ENCODE measurements around the gene TNRC18. TPM values are rescaled to one million over a fixed set of nuclear protein-coding genes. Genes with fewer than 3 reads are reported as not detected.
"Not testable (repeated sequence)": the region's sequence is repeated elsewhere in the genome, so short reads cannot be mapped to it uniquely, and the experiment has no call there.

The TNRC18 gene
- total RNA-seq, 2 experiments from 2014 or later, result 12.2 to 64.2 TPM

- Histone ChIP-seq H3K27ac (ENCODE audit: low read depth, low read length, poor library complexity, severe bottlenecking) (no peak within 1 kb of the TSS), H3K9me3 (ENCODE audit: low read length) (no peaks in the 10 kb centered on the region), H3K4me3 (ENCODE audit: low read depth, low read length, poor library complexity, severe bottlenecking) (no peak within 1 kb of the TSS), H3K36me3 (ENCODE audit: insufficient read depth, low read length) (no peaks in the 10 kb centered on the region), H3K79me2 (ENCODE audit: insufficient read depth, low read depth, low read length) (no peaks in the 10 kb centered on the region), H2AFZ (ENCODE audit: low read length) (no peak within 1 kb of the TSS), H3K9me2 (ENCODE audit: insufficient read depth, low read length) (no peaks in the 10 kb centered on the region), H3K4me1 (ENCODE audit: insufficient read depth, low read length, poor library complexity, severe bottlenecking) (no peaks in the 10 kb centered on the region), H4K20me1 (ENCODE audit: insufficient read depth, low read length) (no peaks in the 10 kb centered on the region), H3K4me2 (ENCODE audit: low read length) (no peak within 1 kb of the TSS)
- TF ChIP-seq, protein P1, sequence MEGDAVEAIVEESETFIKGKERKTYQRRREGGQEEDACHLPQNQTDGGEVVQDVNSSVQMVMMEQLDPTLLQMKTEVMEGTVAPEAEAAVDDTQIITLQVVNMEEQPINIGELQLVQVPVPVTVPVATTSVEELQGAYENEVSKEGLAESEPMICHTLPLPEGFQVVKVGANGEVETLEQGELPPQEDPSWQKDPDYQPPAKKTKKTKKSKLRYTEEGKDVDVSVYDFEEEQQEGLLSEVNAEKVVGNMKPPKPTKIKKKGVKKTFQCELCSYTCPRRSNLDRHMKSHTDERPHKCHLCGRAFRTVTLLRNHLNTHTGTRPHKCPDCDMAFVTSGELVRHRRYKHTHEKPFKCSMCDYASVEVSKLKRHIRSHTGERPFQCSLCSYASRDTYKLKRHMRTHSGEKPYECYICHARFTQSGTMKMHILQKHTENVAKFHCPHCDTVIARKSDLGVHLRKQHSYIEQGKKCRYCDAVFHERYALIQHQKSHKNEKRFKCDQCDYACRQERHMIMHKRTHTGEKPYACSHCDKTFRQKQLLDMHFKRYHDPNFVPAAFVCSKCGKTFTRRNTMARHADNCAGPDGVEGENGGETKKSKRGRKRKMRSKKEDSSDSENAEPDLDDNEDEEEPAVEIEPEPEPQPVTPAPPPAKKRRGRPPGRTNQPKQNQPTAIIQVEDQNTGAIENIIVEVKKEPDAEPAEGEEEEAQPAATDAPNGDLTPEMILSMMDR (conservative IDR thresholded peaks at IDR 0.05; ENCODE audit: low read length), result no peak
- no peak for TF ChIP-seq EZH2phosphoT487 (IDR thresholded peaks at IDR 0.05; ENCODE audit: borderline replicate concordance, low read depth, low read length)
- ChIA-PET POLR2A (no interaction called here), CTCF (ENCODE audit: unreplicated experiment) (no interaction called here)
- DNase-seq (ENCODE audit: low spot score), result no peak
- intact Hi-C loops (cut with micrococcal nuclease; ENCODE audit: unreplicated experiment), result no loop called here
- no TSS peak for BruUV-seq (replicated peaks)
These were observed 140.9 kb downstream of the TNRC18 start, which contains the start of gene SLC29A4 for GRCh38 chr7:5282543-5283316. Gene SLC29A4, plus strand, starts transcription at chr7:5282943. Its CDS starts 4,874 bp downstream, at chr7:5287817.

DNA sequence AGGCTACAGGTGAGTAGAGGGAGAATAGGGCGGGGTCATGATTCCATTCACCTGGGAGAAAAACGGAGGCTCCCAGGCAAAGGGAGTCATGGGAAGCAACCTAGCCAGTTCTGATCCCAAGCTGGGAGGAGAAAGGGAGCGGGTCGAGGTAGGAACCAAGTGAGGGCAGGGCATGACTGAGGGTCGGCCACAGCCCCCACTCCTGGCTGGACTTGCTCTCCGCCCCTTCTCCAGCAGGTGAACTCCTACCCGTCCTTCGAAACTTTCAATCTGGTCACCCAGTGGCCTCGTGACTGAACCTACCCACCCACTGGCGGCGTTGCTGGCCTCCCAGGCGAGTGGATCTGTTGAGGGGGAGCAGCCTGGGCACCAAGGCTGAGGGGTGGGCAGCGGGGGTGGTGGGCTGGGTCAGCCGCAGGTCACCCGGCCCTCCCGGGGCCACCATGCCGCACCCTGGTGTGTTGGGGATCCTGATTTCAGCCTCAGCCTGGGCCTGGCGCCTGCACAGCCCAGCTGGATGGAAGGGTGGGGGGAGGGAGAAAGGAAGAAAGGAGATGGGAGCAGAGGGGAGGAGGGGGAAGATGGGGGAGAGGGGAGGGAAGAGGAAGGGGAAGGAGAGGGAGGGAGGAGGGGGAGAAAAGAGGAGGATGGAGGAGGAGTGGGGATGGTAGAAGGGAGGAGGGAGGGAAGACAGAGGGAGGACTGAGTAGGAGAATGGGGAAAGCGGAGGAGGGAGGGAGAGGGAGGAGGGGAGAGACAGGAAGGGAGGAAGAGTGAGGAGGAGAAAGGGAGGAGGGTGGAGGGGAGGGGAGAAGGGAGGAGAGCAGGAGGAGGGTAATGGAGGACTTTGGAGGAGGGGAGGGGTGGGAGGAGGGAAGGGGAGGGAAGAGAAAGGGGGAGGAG lies 141.8 kb downstream of the TNRC18 start:
- BruUV-seq (replicated peaks); H2AFZ ChIP-seq (ENCODE audit: low read length); H3K9me2 ChIP-seq (ENCODE audit: insufficient read depth, low read length); DNase-seq (ENCODE audit: low spot score); intact Hi-C loops (cut with micrococcal nuclease; ENCODE audit: unreplicated experiment); H3K36me3 ChIP-seq (ENCODE audit: insufficient read depth, low read length); CTCF ChIA-PET (ENCODE audit: unreplicated experiment); H3K27ac ChIP-seq (ENCODE audit: low read depth, low read length, poor library complexity, severe bottlenecking); H4K20me1 ChIP-seq (ENCODE audit: insufficient read depth, low read length); POLR2A ChIA-PET; H3K4me3 ChIP-seq (ENCODE audit: low read depth, low read length, poor library complexity, severe bottlenecking); H3K4me1 ChIP-seq (ENCODE audit: insufficient read depth, low read length, poor library complexity, severe bottlenecking); H3K4me2 ChIP-seq (ENCODE audit: low read length); H3K9me3 ChIP-seq (ENCODE audit: low read length); H3K79me2 ChIP-seq (ENCODE audit: insufficient read depth, low read depth, low read length): not testable (repeated sequence)

DNA sequence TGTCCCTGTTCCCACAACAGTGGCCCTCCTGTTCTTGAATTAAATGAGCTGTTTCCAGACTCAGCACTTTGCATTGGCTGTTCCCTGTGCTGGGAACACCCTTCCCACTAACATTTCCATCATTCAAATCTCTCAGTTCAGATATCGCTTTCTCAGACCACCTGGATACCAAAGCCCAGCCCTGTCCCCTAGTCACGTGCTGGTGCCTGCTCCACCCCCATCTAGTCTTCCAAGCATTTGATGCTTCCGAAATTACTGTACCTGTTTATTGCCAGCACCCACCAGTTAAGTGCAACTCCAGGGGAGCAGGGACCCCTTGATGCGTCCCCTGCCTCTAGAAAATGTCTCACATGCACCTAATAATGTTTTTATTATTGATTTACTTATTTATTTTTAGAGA lies 143.9 kb downstream of the TNRC18 start:
- intact Hi-C loops (cut with micrococcal nuclease; ENCODE audit: unreplicated experiment), result no loop called here
- no peak for TF ChIP-seq EZH2phosphoT487 (IDR thresholded peaks at IDR 0.05; ENCODE audit: borderline replicate concordance, low read depth, low read length)
- TF ChIP-seq, protein P1 (conservative IDR thresholded peaks at IDR 0.05; ENCODE audit: low read length), result no peak
- no peaks in the 10 kb centered on the region for H3K9me2 ChIP-seq (ENCODE audit: insufficient read depth, low read length)
- no peaks in the 10 kb centered on the region for H3K4me1 ChIP-seq (ENCODE audit: insufficient read depth, low read length, poor library complexity, severe bottlenecking)
- no peaks in the 10 kb centered on the region for H4K20me1 ChIP-seq (ENCODE audit: insufficient read depth, low read length)
- H3K36me3 ChIP-seq (ENCODE audit: insufficient read depth, low read length), result no peaks in the 10 kb centered on the region
- no peaks in the 10 kb centered on the region for H3K79me2 ChIP-seq (ENCODE audit: insufficient read depth, low read depth, low read length)
- H3K4me3 ChIP-seq (ENCODE audit: low read depth, low read length, poor library complexity, severe bottlenecking), result no peak overlapping the region
- DNase-seq (ENCODE audit: low spot score), result no peak
- BruUV-seq (replicated peaks), result no TSS peak
- H3K27ac ChIP-seq (ENCODE audit: low read depth, low read length, poor library complexity, severe bottlenecking), result no peak overlapping the region
- no peaks in the 10 kb centered on the region for H3K9me3 ChIP-seq (ENCODE audit: low read length)
- POLR2A ChIA-PET, result interaction anchor here (0.6 kb wide), 1 partner anchor 18 kb away, joined by 6 read pairs; no protein-coding TSS in a partner anchor
- H2AFZ ChIP-seq (ENCODE audit: low read length), result no peak overlapping the region
- H3K4me2 ChIP-seq (ENCODE audit: low read length), result no peak overlapping the region
- CTCF ChIA-PET (ENCODE audit: unreplicated experiment), result no interaction called here
